NCI-H1436 (cell line): ENCODE data around the gene CYP4F8.
"Not testable (repeated sequence)": the region's sequence is repeated elsewhere in the genome, so short reads cannot be mapped to it uniquely, and the experiment has no call there.

Experiments used
- DNase-seq: peaks from one replicate; lab custom pipeline; 2025; lab: John Stamatoyannopoulos, UW

The CYP4F8 gene

GRCh38 chr19:15644816-15645215 is 29.8 kb downstream of the CYP4F8 start:
- no peak for DNase-seq

GRCh38 chr19:15649526-15649925 is 34.5 kb downstream of the CYP4F8 start:
- no peak for DNase-seq

- DNase-seq: not testable (repeated sequence)
Observed at GRCh38 chr19:15650123-15650522, 35.1 kb downstream of the CYP4F8 start.

GRCh38 chr19:15651791-15652190 is 36.8 kb downstream of the CYP4F8 start:
- DNase-seq: no peak

GRCh38 chr19:15652559-15653278 is 37.7 kb downstream of the CYP4F8 start:
- DNase-seq: no peak

- DNase-seq: no peak
Observed at GRCh38 chr19:15656467-15656866, 41.4 kb downstream of the CYP4F8 start.

GRCh38 chr19:15663247-15663646 is 48.2 kb downstream of the CYP4F8 start:
- no peak for DNase-seq

GRCh38 chr19:15666186-15666585 is 51.2 kb downstream of the CYP4F8 start:
- no peak for DNase-seq

GRCh38 chr19:15666883-15667282 is 51.9 kb downstream of the CYP4F8 start:
- no peak for DNase-seq

- DNase-seq: no peak
Observed at GRCh38 chr19:15669440-15669839, 54.4 kb downstream of the CYP4F8 start.

- no peak for DNase-seq
Observed at GRCh38 chr19:15669891-15670290, 54.9 kb downstream of the CYP4F8 start.

GRCh38 chr19:15671237-15671821 is 56.3 kb downstream of the CYP4F8 start:
- no peak for DNase-seq

- no peak for DNase-seq
Observed at GRCh38 chr19:15671891-15672579, 57.0 kb downstream of the CYP4F8 start.

GRCh38 chr19:15672580-15673175 is 57.7 kb downstream of the CYP4F8 start, which contains the start of gene CYP4F12:
TSS of gene CYP4F12 (plus strand) at chr19:15673087. CDS start at chr19:15673530, 443 bp downstream.
- DNase-seq: no peak

GRCh38 chr19:15673176-15673654 is 58.2 kb downstream of the CYP4F8 start:
- DNase-seq: no peak

GRCh38 chr19:15675560-15675959 is 60.5 kb downstream of the CYP4F8 start:
- no peak for DNase-seq

GRCh38 chr19:15679089-15679488 is 64.1 kb downstream of the CYP4F8 start:
- DNase-seq: no peak

- not testable (repeated sequence) for DNase-seq
Observed at GRCh38 chr19:15679865-15680264, 64.8 kb downstream of the CYP4F8 start.
